HEK293T (cell line): Measurements from ENCODE around the gene FBXO7.

Experiments
- CTCF ChIA-PET: fragments of 350-600 bp; formaldehyde crosslinking; extraction: SDS; loops from one replicate; lab custom pipeline; 2021; ENCODE audit warnings: antibody characterized with exemption, inconsistent platforms; lab: Yijun Ruan, JAX
- POLR2A ChIA-PET: fragments of 350-600 bp; formaldehyde crosslinking; extraction: SDS; loops from one replicate; lab custom pipeline; 2020; ENCODE audit warnings: antibody characterized with exemption, inconsistent platforms; lab: Yijun Ruan, JAX
- DNase-seq: peaks from one replicate; pipeline ENCODE4 v3.0.0; 2012; ENCODE audit warnings: mixed read lengths; ENCODE audit errors: extremely low spot score
- ARNT ChIP-seq: fragments of 450-650 bp; IDR thresholded peaks from 2 replicates; pipeline ENCODE4 v1.6.1; 2017; ENCODE audit warnings: mild to moderate bottlenecking
- BHLHE40 ChIP-seq: fragments of 450-650 bp; IDR thresholded peaks from 2 replicates; pipeline ENCODE4 v1.6.1; 2016; ENCODE audit warnings: mild to moderate bottlenecking, moderate library complexity, borderline replicate concordance
- CTBP1 ChIP-seq: fragments of 450-650 bp; IDR thresholded peaks from 2 replicates; pipeline ENCODE4 v1.6.1; 2016; ENCODE audit warnings: borderline replicate concordance
- ELF4 ChIP-seq: fragments of 450-650 bp; IDR thresholded peaks from 2 replicates; pipeline ENCODE4 v1.6.1; 2017; ENCODE audit warnings: antibody characterized with exemption
- FOXA1 ChIP-seq: fragments of 450-650 bp; IDR thresholded peaks from 2 replicates; pipeline ENCODE4 v1.6.1; 2016; ENCODE audit warnings: mild to moderate bottlenecking
- FOXK2 ChIP-seq: fragments of 450-650 bp; IDR thresholded peaks from 2 replicates; pipeline ENCODE4 v1.6.1; 2016; ENCODE audit warnings: mild to moderate bottlenecking
- FOXM1 ChIP-seq: fragments of 450-650 bp; IDR thresholded peaks from 2 replicates; pipeline ENCODE4 v1.6.1; 2017; ENCODE audit warnings: mild to moderate bottlenecking, borderline replicate concordance
- HDGF ChIP-seq: fragments of 450-650 bp; IDR thresholded peaks from 2 replicates; pipeline ENCODE4 v1.6.1; 2017; ENCODE audit warnings: antibody characterized with exemption, borderline replicate concordance
- L3MBTL2 ChIP-seq: fragments of 450-650 bp; conservative IDR thresholded peaks from 2 replicates; pipeline ENCODE4 v1.6.1; 2016; ENCODE audit warnings: mild to moderate bottlenecking
- LEF1 ChIP-seq: fragments of 450-650 bp; IDR thresholded peaks from 2 replicates; pipeline ENCODE4 v1.6.1; 2017; ENCODE audit warnings: mild to moderate bottlenecking, borderline replicate concordance
- NFRKB ChIP-seq: fragments of 450-650 bp; IDR thresholded peaks from 2 replicates; pipeline ENCODE4 v1.6.1; 2016; ENCODE audit warnings: mild to moderate bottlenecking, moderate library complexity
- PKNOX1 ChIP-seq: fragments of 450-650 bp; IDR thresholded peaks from 2 replicates; pipeline ENCODE4 v1.6.1; 2016
- SP1 ChIP-seq: fragments of 450-650 bp; IDR thresholded peaks from 2 replicates; pipeline ENCODE4 v1.6.1; 2017
- SUZ12 ChIP-seq: fragments of 450-650 bp; IDR thresholded peaks from 2 replicates; pipeline ENCODE4 v1.6.1; 2016; ENCODE audit warnings: mild to moderate bottlenecking
- TARDBP ChIP-seq: fragments of 450-650 bp; IDR thresholded peaks from 2 replicates; pipeline ENCODE4 v1.6.1; 2016
- ZNF384 ChIP-seq: fragments of 450-650 bp; IDR thresholded peaks from 2 replicates; pipeline ENCODE4 v1.6.1; 2016

FBXO7 gene

DNA sequence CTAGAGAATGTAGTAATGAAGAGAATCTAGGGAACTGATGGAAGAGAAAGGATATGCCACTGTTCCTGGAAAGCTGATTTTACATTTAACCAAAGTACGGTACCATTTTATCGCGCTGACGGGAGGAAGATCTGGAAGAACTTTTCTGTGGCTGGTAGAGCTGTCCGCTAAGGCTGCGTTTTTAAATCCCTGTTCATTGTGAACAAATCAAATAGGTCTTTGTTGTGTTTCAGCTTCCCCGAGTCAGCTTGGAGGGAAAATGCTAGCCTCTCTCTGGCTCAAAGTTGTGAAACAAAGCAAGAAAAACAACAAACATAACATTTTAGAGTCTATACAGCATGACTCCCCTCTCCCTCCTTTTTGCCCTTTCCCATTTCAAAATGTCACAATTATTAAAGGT lies 34.4 kb downstream of the FBXO7 start:
- ChIA-PET POLR2A (no interaction called here), CTCF (no interaction called here)
- DNase-seq: no peak
- TF ChIP-seq FOXA1 (no peak), TARDBP (no peak), CTBP1 (no peak), NFRKB (no peak), BHLHE40 (no peak), LEF1 (no peak), SP1 (no peak), FOXM1 (no peak), ZNF384 (no peak), PKNOX1 (no peak)

DNA sequence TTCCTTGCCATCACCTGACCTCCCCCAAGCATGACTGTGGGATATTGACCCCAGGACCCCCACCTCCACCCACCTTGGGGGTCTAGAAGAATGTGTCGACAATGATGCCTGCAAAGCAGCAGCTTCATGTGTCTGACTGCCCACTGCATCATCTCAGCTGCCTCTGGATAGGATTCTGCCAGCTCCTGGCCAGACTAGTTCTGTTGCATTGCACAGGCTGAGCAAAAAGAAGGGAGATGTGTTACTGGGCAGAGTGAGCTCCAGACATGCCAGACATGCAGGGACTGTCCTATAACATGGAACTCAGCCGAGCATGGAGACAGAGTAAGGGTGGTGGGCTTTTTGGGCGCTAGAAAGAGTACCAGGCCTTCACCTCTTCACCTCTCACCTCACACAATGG lies 36.7 kb downstream of the FBXO7 start:
- CTCF ChIA-PET: no interaction called here

DNA sequence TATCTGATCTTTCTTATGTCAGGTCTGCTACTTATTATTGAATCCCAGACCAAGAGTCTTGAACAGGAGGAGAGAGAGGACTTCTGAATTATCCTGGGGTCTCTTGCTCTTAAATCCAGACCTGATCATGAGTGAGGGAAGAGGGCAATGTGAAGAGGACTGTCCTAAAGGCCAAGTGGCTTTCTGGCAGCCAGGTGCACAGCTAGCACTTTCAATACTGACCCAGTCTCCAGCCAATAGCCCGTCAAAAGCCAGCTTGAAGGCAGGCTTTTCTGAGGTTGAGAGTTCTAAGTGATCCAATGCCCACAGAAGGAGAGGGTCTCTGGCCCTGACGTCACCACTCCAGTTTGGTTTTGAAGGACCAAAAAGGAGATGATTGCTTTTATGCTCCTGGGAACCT lies 37.2 kb downstream of the FBXO7 start:
- DNase-seq: no peak
- ChIA-PET CTCF (no interaction called here), POLR2A (no interaction called here)
- TF ChIP-seq LEF1 (no peak), SP1 (no peak), BHLHE40 (no peak), FOXK2 (no peak), PKNOX1 (no peak), NFRKB (no peak), CTBP1 (no peak), ZNF384 (no peak), FOXA1 (no peak), ARNT (no peak), SUZ12 (no peak), ELF4 (no peak), L3MBTL2 (no peak), TARDBP (no peak)

More for the DNA sequence above, 36.7 kb downstream of the FBXO7 start:
- no peak for DNase-seq
- POLR2A ChIA-PET: no interaction called here
- TF ChIP-seq ARNT (no peak), FOXK2 (no peak), CTBP1 (no peak), SUZ12 (no peak), LEF1 (no peak), TARDBP (no peak), L3MBTL2 (no peak), PKNOX1 (no peak), NFRKB (no peak), FOXM1 (no peak)

- TF ChIP-seq FOXK2: no peak
- TF ChIP-seq BHLHE40: no peak
- no peak for TF ChIP-seq TARDBP
- POLR2A ChIA-PET: no interaction called here
- no peak for DNase-seq
- CTCF ChIA-PET: no interaction called here
Measured at GRCh38 chr22:32512267-32512982, 37.8 kb downstream of the FBXO7 start.

- TF ChIP-seq NFRKB (no peak), PKNOX1 (no peak), CTBP1 (no peak), FOXA1 (no peak), FOXM1 (no peak), FOXK2 (no peak), SUZ12 (no peak), BHLHE40 (no peak), ELF4 (no peak), LEF1 (no peak), SP1 (no peak), ARNT (no peak), ZNF384 (no peak), HDGF (no peak), TARDBP (no peak)
- POLR2A ChIA-PET: no interaction called here
- DNase-seq: no peak
- CTCF ChIA-PET: no interaction called here
Measured at GRCh38 chr22:32515084-32515483, 40.5 kb downstream of the FBXO7 start.

GRCh38 chr22:32517488-32517887 lies 42.9 kb downstream of the FBXO7 start:
- no peak for DNase-seq
- POLR2A ChIA-PET: interaction anchor here (1.0 kb wide), 1 partner anchor 42 kb away, joined by 3 read pairs; the partner anchor contains the start of gene FBXO7
- CTCF ChIA-PET: interaction anchor here (2.7 kb wide), 1 partner anchor 11 kb away, joined by 14 read pairs; no protein-coding TSS in a partner anchor
- TF ChIP-seq LEF1 (no peak), BHLHE40 (no peak), ARNT (no peak), PKNOX1 (no peak), FOXA1 (no peak), FOXM1 (no peak), SP1 (no peak)
